H9 (cell line): ENCODE measurements around the gene OR2A2. TPM values are rescaled to one million over a fixed set of nuclear protein-coding genes. Genes with fewer than 3 reads are reported as not detected.

Experiments
- DNase-seq: peaks from one replicate; pipeline ENCODE4 v3.0.0-alpha.2; 2017
- H2AFZ ChIP-seq: one replicate; pipeline ENCODE4 v1.6.1; 2013; ENCODE audit warnings: mild to moderate bottlenecking, low read length, control low read depth, moderate library complexity
- H2AK5ac ChIP-seq: 2 replicates; pipeline ENCODE4 v1.6.1; 2013; ENCODE audit warnings: low read length, control low read depth, mixed read lengths; ENCODE audit not compliant: insufficient read length
- H2BK120ac ChIP-seq: one replicate; pipeline ENCODE4 v1.6.1; 2013; ENCODE audit warnings: low read depth, mild to moderate bottlenecking, low read length, control low read depth, inconsistent platforms; ENCODE audit not compliant: poor library complexity, severe bottlenecking
- H2BK12ac ChIP-seq: 2 replicates; pipeline ENCODE4 v1.6.1; 2013; ENCODE audit warnings: low read length, control low read depth, mixed read lengths, low read depth; ENCODE audit not compliant: insufficient read length
- H2BK15ac ChIP-seq: 2 replicates; pipeline ENCODE4 v1.6.1; 2013; ENCODE audit warnings: low read depth, low read length, control low read depth
- H2BK20ac ChIP-seq: one replicate; pipeline ENCODE4 v1.6.1; 2013; ENCODE audit warnings: low read depth, mild to moderate bottlenecking, low read length, control low read depth, inconsistent platforms; ENCODE audit not compliant: poor library complexity, severe bottlenecking
- H2BK5ac ChIP-seq: 2 replicates; pipeline ENCODE4 v1.6.1; 2013; ENCODE audit warnings: low read length, control low read depth, mixed read lengths; ENCODE audit not compliant: insufficient read length
- H3K14ac ChIP-seq: 2 replicates; pipeline ENCODE4 v1.6.1; 2013; ENCODE audit warnings: low read length, control low read depth; ENCODE audit not compliant: insufficient read depth
- H3K18ac ChIP-seq: 2 replicates; pipeline ENCODE4 v1.6.1; 2013; ENCODE audit warnings: low read depth, mild to moderate bottlenecking, mixed read lengths, low read length, control low read depth; ENCODE audit not compliant: insufficient read length
- H3K23ac ChIP-seq: 2 replicates; pipeline ENCODE4 v1.6.1; 2013; ENCODE audit warnings: low read length, control low read depth, mixed read lengths, low read depth; ENCODE audit not compliant: insufficient read length
- H3K23me2 ChIP-seq: 2 replicates; pipeline ENCODE4 v1.6.1; 2013; ENCODE audit warnings: low read depth, mild to moderate bottlenecking, mixed read lengths, low read length, control low read depth; ENCODE audit not compliant: insufficient read length, poor library complexity, severe bottlenecking
- H3K27ac ChIP-seq: 2 replicates; pipeline ENCODE4 v1.5.1; 2013; ENCODE audit warnings: low read length, control low read depth, mixed read lengths, low read depth; ENCODE audit not compliant: insufficient read length
- H3K27me3 ChIP-seq: 2 replicates; pipeline ENCODE4 v1.6.1; 2013; ENCODE audit warnings: low read length, control low read depth, inconsistent platforms; ENCODE audit not compliant: insufficient read depth
- H3K4ac ChIP-seq: 2 replicates; pipeline ENCODE4 v1.6.1; 2013; ENCODE audit warnings: low read depth, mild to moderate bottlenecking, control low read depth, inconsistent platforms, low read length, moderate library complexity
- H3K4me1 ChIP-seq: 2 replicates; pipeline ENCODE4 v1.6.1; 2013; ENCODE audit warnings: low read length, control low read depth, inconsistent platforms; ENCODE audit not compliant: insufficient read depth
- H3K4me2 ChIP-seq: 2 replicates; pipeline ENCODE4 v1.6.1; 2013; ENCODE audit warnings: low read length, control low read depth, mixed read lengths; ENCODE audit not compliant: insufficient read length, insufficient read depth
- H3K56ac ChIP-seq: 2 replicates; pipeline ENCODE4 v1.6.1; 2013; ENCODE audit warnings: low read depth, mild to moderate bottlenecking, mixed read lengths, low read length, control low read depth; ENCODE audit not compliant: insufficient read length
- H3K79me1 ChIP-seq: 2 replicates; pipeline ENCODE4 v1.6.1; 2013; ENCODE audit warnings: low read depth, mild to moderate bottlenecking, moderate library complexity, low read length, control low read depth, inconsistent platforms; ENCODE audit not compliant: insufficient read depth, poor library complexity, severe bottlenecking
- H3K79me2 ChIP-seq: 2 replicates; pipeline ENCODE4 v1.6.1; 2013; ENCODE audit warnings: low read length, control low read depth, inconsistent platforms; ENCODE audit not compliant: insufficient read depth
- H3K9ac ChIP-seq: 2 replicates; pipeline ENCODE4 v1.6.1; 2013; ENCODE audit warnings: low read length, control low read depth, mixed read lengths; ENCODE audit not compliant: insufficient read length; ENCODE audit errors: extremely low read depth
- H3K9me3 ChIP-seq: one replicate; pipeline ENCODE4 v1.6.1; 2013; ENCODE audit warnings: low read depth, low read length, inconsistent platforms; ENCODE audit not compliant: control insufficient read depth
- H3T11ph ChIP-seq: one replicate; pipeline ENCODE4 v1.6.1; 2013; ENCODE audit warnings: mild to moderate bottlenecking, low read length, control low read depth, inconsistent platforms
- H4K20me1 ChIP-seq: one replicate; pipeline ENCODE4 v1.6.1; 2013; ENCODE audit not compliant: control insufficient read depth, insufficient read length, insufficient read depth
- H4K5ac ChIP-seq: 2 replicates; pipeline ENCODE4 v1.6.1; 2013; ENCODE audit warnings: low read depth, mild to moderate bottlenecking, mixed read lengths, low read length, control low read depth; ENCODE audit not compliant: insufficient read length
- H4K8ac ChIP-seq: replicated peaks from 2 replicates; pipeline ENCODE4 v1.6.1; 2013; ENCODE audit warnings: low read length, control low read depth, mixed read lengths, low read depth; ENCODE audit not compliant: insufficient read length
- H4K91ac ChIP-seq: 2 replicates; pipeline ENCODE4 v1.6.1; 2013; ENCODE audit warnings: low read depth, mild to moderate bottlenecking, moderate library complexity, mixed read lengths, low read length, control low read depth; ENCODE audit not compliant: insufficient read length
- H3K27ac Mint-ChIP-seq, 3 experiments: 2 replicates in 2 of 3; 3 replicates in 1 of 3; pipeline ENCODE4 v1.8.0; 2020 to 2021; ENCODE audit warnings: mixed read lengths in 3 of 3, mild to moderate bottlenecking in 1 of 3, moderate library complexity in 1 of 3
- H3K27me3 Mint-ChIP-seq: 2 replicates; pipeline ENCODE4 v1.8.0; 2021; ENCODE audit warnings: low read depth, mild to moderate bottlenecking, moderate library complexity, mixed read lengths
- H3K36me3 Mint-ChIP-seq, 3 experiments: 2 replicates in 2 of 3; 3 replicates in 1 of 3; pipeline ENCODE4 v1.8.0; 2020 to 2021; ENCODE audit warnings: low read depth in 3 of 3, mixed read lengths in 3 of 3; ENCODE audit not compliant: insufficient read depth in 1 of 3
- H3K4me1 Mint-ChIP-seq, 2 experiments: 2 replicates each; pipeline ENCODE4 v1.8.0; 2020; ENCODE audit warnings: mixed read lengths in 2 of 2
- H3K4me3 Mint-ChIP-seq, 2 experiments: 2 replicates in 1 of 2; 3 replicates in 1 of 2; pipeline ENCODE4 v1.8.0; 2020 to 2021; ENCODE audit warnings: mild to moderate bottlenecking in 2 of 2, mixed read lengths in 2 of 2, moderate library complexity in 1 of 2
- H3K9me3 Mint-ChIP-seq, 2 experiments: 2 replicates in 1 of 2; 3 replicates in 1 of 2; pipeline ENCODE4 v1.8.0; 2020; ENCODE audit warnings: mild to moderate bottlenecking in 2 of 2, mixed read lengths in 2 of 2, moderate library complexity in 1 of 2
- total RNA-seq: library from RNA; stranded (reverse); gene quantifications from 2 replicates; pipeline ENCODE4 v1.2.1, GENCODE V29; 2021
- TF ChIP-seq, protein P1 (sequence below): fragments of 200-600 bp; sonication (generic); conservative IDR thresholded peaks from 3 replicates; pipeline ENCODE4 v1.8.0; 2021; ENCODE audit warnings: antibody characterized with exemption, mild to moderate bottlenecking

The OR2A2 gene
- total RNA-seq, 1 experiment from 2014 or later: not detected

DNA sequence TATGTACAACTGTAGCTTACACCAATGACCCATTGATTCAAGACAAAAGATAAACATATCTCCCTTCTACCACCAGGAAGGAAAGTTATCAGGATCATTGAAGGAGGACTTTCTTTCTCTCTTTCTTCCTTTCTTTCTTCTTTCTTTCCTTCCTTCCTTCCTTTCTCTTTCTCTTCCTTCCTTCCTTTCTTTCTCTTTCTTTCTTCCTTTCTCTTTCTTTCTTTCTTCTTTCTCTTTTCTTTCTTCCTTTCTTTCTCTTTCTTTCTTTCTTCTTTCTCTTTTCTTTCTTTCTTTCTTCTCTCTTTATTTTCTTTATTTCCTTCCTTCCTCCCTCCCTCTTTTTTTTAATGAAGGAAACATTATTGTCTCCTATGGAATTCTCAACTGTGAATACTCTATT lies 10.6 kb upstream of the OR2A2 start:
- H3K9ac ChIP-seq: no peak overlapping the region
- no peak for DNase-seq
- H2AK5ac ChIP-seq: no peak overlapping the region
- H3K14ac ChIP-seq: no peak overlapping the region
- no peaks in the 10 kb centered on the region for H3K23me2 ChIP-seq
- no peak overlapping the region for H3K4me2 ChIP-seq
- Mint-ChIP-seq H3K27me3 (no peaks in the 10 kb centered on the region), H3K4me3 (no peak overlapping the region), H3K27ac (no peak overlapping the region), H3K4me1 (peaks cover 4 to 5% of the 10 kb centered on the region in 2 experiments; a peak in 2 of 4 replicates), H3K36me3 (no peaks in the 10 kb centered on the region), H3K9me3 (no peaks in the 10 kb centered on the region; a peak in 1 of 5 replicates)
- H2BK15ac ChIP-seq: no peak overlapping the region
- no peak overlapping the region for H2BK120ac ChIP-seq
- H4K8ac ChIP-seq: no peak overlapping the region
- no peak overlapping the region for H4K5ac ChIP-seq
- no peaks in the 10 kb centered on the region; the same call in 1 of the 2 replicates for H3K4me1 ChIP-seq
- no peak overlapping the region for H2BK5ac ChIP-seq
- no peaks in the 10 kb centered on the region for H3K27me3 ChIP-seq
- H3K9me3 ChIP-seq: no peaks in the 10 kb centered on the region
- H4K20me1 ChIP-seq: no peaks in the 10 kb centered on the region
- H2BK12ac ChIP-seq: no peak overlapping the region
- H4K91ac ChIP-seq: no peak overlapping the region
- TF ChIP-seq, protein P1, sequence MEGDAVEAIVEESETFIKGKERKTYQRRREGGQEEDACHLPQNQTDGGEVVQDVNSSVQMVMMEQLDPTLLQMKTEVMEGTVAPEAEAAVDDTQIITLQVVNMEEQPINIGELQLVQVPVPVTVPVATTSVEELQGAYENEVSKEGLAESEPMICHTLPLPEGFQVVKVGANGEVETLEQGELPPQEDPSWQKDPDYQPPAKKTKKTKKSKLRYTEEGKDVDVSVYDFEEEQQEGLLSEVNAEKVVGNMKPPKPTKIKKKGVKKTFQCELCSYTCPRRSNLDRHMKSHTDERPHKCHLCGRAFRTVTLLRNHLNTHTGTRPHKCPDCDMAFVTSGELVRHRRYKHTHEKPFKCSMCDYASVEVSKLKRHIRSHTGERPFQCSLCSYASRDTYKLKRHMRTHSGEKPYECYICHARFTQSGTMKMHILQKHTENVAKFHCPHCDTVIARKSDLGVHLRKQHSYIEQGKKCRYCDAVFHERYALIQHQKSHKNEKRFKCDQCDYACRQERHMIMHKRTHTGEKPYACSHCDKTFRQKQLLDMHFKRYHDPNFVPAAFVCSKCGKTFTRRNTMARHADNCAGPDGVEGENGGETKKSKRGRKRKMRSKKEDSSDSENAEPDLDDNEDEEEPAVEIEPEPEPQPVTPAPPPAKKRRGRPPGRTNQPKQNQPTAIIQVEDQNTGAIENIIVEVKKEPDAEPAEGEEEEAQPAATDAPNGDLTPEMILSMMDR: no peak
- no peak overlapping the region for H3K27ac ChIP-seq
- H3K79me1 ChIP-seq: no peaks in the 10 kb centered on the region
- H3K4ac ChIP-seq: no peak overlapping the region
- H2AFZ ChIP-seq: no peak overlapping the region
- H2BK20ac ChIP-seq: no peak overlapping the region
- no peak overlapping the region for H3K18ac ChIP-seq
- no peak overlapping the region for H3K56ac ChIP-seq
- no peaks in the 10 kb centered on the region for H3K79me2 ChIP-seq
- H3K23ac ChIP-seq: no peak overlapping the region
- no peak overlapping the region for H3T11ph ChIP-seq
